HG03432 (cell line): Measurements from ENCODE around the gene KERA.

Experiments used
- ATAC-seq: cut with Tn5 transposase; IDR thresholded peaks from one replicate; pipeline ENCODE4 v1.9.1; 2021; ENCODE audit warnings: mild to moderate bottlenecking, moderate library complexity; ENCODE audit not compliant: unreplicated experiment

The KERA gene

DNA sequence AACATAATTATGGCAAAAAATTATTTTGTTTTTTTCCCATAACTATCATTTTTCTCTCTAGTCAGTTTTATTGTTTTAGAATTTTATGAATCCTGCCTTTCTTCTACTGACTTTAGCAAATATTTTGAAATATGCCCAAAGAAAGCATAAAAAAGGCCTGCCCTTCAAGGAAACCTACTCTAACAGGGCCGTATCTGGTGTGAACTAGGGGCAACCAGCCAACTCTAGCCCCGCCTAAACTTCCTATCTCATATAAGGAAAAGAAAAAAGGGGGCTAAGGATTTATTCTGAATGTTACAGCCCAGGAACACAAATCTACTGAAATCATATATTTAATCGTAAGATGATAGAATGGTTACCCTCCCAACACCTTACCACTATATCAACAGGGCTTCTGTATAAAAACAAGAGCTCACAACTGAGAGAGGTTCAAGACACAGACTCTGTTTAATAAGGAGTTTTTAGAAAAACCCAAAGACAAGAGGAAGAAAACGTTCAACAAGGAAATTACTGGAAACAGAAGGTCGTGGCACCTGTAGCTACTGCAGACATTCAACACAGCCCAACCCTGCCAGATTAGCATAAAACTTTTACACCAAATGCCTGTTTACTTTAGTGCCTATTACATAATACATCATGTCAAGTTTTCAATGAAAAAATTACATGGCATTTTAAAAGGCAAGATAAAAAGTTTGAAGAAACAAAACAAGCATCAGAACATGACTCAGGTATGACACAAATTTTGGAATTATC is 40.1 kb downstream of the KERA start:
- no peak for ATAC-seq

DNA sequence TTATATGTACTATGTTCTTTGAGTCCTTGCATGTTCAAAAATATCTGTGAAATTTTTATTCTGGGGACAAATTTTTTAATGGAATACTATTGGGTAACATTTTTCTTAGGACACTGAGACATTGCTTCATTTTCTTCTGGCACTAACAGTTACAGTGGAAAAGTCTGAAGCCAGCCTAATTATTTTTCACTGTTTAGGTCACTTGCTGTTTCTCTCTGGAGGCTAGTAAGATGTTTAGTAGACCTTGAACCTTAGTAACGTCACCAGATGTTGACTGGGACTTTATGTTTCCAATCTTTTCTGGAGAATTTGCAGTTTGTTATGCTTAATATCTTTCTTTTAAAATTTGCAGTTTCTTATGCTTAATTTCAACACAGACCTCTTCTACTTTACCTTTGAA is 40.8 kb downstream of the KERA start:
- ATAC-seq = no peak

DNA sequence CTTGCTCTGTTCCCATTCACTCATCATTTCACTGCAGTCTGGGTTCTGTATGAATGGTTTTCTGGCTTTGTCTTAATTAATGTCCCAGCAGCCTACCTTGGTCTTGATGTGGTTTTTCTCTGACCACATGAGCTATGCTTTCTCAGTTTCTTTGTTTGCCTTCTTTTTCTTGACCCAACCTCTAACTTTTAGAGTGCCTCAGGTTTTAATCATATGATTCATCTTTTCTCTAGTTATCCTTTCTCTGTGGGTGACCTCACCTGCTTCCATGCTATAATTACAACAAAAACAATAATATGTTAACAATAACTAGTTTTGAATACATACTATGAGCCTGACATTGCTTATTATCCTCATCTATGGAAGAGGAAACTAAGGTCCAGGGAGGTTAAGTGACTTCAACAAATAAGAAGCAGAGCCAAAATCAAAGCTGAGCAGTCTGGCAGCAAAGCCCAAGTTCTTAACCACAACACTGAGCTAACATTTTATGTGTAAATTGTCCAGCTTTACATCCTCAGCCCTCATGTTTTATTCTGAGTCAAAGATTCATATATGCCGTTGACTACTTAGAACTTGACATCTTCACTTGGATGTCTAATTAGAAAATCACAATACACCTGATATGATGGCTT is 48.4 kb downstream of the KERA start:
- peak; percentile 95 for ATAC-seq

DNA sequence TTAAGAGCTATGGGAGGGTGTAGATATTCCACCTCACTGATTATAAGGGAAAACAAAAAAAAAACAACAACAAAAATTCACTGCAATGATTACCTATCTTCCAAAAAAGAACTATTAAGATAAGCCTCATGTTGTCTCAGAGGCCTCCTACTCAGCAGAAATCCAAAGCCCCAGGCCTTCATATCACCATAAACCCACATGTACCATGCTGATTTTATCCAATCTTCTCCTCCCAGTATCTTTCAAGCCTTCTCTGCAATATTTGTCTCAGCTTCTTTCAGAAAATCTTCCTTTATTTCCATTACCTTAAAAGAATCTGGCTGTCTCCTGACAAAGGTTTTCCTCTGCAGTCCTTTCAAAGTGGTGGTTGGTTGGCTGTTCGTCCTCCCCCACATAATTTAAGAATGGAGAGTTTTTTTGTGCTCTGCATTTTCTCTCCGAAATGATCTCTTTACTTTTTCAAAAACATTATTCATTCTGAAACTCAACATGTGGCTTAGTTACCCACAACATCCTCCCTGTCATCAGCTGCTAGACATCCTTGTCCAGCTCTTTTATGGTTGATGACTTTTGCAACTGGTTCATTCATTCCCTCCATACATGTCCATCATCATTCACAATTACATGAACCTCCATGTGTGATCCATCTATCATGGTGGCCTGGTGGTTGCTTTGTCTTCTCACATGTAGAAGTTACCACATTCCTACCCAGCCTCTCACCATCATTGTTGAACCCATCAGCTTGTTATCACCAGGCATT is 50.1 kb downstream of the KERA start:
- ATAC-seq = peak; percentile 81

DNA sequence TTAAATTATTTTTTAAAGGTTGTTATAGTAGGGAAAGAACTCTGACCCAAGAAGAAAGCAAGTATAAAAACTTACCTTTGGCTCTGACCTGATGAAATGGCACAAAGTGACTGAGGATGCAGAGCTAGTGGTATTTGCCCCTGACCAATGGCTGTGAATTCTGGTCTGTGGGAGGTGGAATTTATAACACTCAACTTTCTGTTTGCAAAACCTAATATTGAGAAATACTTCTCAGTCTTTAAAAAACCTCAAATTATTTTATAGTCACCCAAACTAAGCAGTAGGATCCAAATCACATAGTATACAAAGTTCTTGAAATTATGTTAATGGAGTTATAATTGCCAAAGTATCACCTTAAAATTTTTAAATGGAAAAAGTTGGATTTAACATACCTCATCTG is 53.0 kb downstream of the KERA start, which contains the start of gene EPYC:
EPYC (minus strand) TSS at position 101 of the 400 bp plus-strand sequence. CDS start 2,407 bp downstream, outside the sequence.
- no peak for ATAC-seq

DNA sequence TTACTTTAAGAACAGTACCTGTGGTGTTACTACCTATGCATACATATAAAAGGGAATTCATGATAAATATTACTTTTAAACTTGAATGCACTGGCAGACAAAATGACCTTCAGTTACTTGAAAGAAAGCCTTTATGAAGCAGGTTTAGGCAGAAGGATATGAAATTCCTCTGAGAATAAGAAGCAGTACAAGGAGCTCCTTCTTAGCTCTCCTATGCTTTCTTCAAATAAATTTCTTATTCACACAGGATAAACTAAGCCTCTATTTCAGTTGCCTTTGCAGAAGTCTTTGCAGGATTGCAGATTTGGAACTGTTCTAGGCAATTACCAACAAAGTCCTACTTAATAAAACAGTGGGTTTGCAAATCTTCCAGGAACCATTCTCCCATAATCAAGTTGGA is 54.1 kb downstream of the KERA start:
- no peak for ATAC-seq

DNA sequence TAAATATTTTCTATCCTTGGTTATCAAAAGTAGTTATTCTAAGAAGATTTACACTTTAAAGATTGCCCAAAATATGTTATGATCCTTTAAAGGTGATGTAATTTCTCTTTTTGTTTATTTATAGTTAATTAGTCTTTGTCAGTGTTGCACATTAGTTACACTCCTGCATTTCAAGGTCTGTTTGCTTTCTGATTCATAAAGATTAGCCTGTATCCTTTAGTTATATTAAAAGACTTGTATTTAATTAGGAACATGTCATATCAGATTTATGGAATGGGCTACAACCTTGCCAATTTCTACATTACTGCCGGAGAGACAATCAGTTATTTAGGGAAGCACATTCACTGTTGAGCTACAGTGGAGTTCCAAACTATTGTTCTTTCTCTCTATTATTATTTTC is 56.5 kb downstream of the KERA start:
- no peak for ATAC-seq
